D721Med (cell line): ENCODE measurements around the gene SAXO1.

Source experiments
- DNase-seq: peaks from one replicate; pipeline ENCODE4 v3.0.0; 2011; ENCODE audit warnings: low spot score; ENCODE audit not compliant: insufficient read length
- FAIRE-seq: peaks from 2 replicates; lab custom pipeline; 2011; peaks lifted over from hg19 to GRCh38; lab: Jason Lieb, UNC
- CTCF ChIP-seq: IDR thresholded peaks from 2 replicates; pipeline ENCODE4 v1.5.1; 2012; ENCODE audit warnings: mild to moderate bottlenecking, control low read depth; ENCODE audit not compliant: insufficient read depth; ENCODE audit errors: missing control alignments

Gene SAXO1

GRCh38 chr9:18893491-18893890 is 139.5 kb downstream of the SAXO1 start:
- no peak for FAIRE-seq
- no peak for DNase-seq
- TF ChIP-seq CTCF, result no peak

- DNase-seq (no peak), FAIRE-seq (no peak)
- no peak for TF ChIP-seq CTCF
Observed at GRCh38 chr9:18893046-18893445, 140.0 kb downstream of the SAXO1 start.

- DNase-seq, result no peak
- no peak for FAIRE-seq
- TF ChIP-seq CTCF, result no peak
Observed at GRCh38 chr9:18891946-18892670, 140.9 kb downstream of the SAXO1 start.

- DNase-seq, result no peak
- no peak for TF ChIP-seq CTCF
- no peak for FAIRE-seq
Observed at GRCh38 chr9:18890372-18890771, 142.6 kb downstream of the SAXO1 start.

- DNase-seq, result no peak
- no peak for FAIRE-seq
- no peak for TF ChIP-seq CTCF
Observed at GRCh38 chr9:18889550-18889949, 143.5 kb downstream of the SAXO1 start.

GRCh38 chr9:18888290-18888689 is 144.7 kb downstream of the SAXO1 start:
- no peak for DNase-seq
- no peak for FAIRE-seq
- TF ChIP-seq CTCF, result no peak

- FAIRE-seq (no peak), DNase-seq (no peak)
- no peak for TF ChIP-seq CTCF
Observed at GRCh38 chr9:18887546-18887945, 145.5 kb downstream of the SAXO1 start.
